Urothelium cell line (cell line): Measurements from ENCODE around the gene PLPPR3.

Experiments
- DNase-seq: peaks from one replicate; pipeline ENCODE4 v3.0.0; 2011; ENCODE audit warnings: low spot score, mixed read lengths
- FAIRE-seq: peaks from 2 replicates; lab custom pipeline; 2011; peaks lifted over from hg19 to GRCh38; lab: Jason Lieb, UNC

Gene PLPPR3

DNA sequence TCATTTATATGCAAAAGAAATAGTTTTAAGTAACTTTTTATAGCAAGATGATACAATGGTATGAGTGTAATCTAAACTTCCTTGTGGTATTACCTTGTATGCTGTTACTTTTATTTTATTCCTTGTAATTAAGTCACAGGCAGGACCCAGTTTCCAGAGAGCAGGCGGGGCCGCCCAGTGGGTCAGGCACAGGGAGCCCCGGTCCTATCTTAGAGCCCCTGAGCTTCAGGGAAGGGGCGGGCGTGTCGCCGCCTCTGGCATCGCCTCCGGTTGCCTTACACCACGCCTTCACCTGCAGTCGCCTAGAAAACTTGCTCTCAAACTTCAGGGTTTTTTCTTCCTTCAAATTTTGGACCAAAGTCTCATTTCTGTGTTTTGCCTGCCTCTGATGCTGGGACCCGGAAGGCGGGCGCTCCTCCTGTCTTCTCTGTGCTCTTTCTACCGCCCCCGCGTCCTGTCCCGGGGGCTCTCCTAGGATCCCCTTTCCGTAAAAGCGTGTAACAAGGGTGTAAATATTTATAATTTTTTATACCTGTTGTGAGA lies 10.2 kb downstream of the PLPPR3 start:
- FAIRE-seq = no peak
- no peak for DNase-seq

DNA sequence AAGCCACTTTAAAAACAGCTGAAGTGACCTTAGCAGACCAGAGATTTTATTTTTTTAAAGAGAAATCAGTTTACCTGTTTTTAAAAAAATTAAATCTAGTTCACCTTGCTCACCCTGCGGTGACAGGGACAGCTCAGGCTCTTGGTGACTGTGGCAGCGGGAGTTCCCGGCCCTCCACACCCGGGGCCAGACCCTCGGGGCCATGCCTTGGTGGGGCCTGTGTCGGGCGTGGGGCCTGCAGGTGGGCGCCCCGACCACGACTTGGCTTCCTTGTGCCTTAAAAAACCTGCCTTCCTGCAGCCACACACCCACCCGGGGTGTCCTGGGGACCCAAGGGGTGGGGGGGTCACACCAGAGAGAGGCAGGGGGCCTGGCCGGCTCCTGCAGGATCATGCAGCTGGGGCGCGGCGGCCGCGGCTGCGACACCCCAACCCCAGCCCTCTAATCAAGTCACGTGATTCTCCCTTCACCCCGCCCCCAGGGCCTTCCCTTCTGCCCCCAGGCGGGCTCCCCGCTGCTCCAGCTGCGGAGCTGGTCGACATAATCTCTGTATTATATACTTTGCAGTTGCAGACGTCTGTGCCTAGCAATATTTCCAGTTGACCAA lies 10.8 kb downstream of the PLPPR3 start:
- DNase-seq (no peak), FAIRE-seq (no peak)

DNA sequence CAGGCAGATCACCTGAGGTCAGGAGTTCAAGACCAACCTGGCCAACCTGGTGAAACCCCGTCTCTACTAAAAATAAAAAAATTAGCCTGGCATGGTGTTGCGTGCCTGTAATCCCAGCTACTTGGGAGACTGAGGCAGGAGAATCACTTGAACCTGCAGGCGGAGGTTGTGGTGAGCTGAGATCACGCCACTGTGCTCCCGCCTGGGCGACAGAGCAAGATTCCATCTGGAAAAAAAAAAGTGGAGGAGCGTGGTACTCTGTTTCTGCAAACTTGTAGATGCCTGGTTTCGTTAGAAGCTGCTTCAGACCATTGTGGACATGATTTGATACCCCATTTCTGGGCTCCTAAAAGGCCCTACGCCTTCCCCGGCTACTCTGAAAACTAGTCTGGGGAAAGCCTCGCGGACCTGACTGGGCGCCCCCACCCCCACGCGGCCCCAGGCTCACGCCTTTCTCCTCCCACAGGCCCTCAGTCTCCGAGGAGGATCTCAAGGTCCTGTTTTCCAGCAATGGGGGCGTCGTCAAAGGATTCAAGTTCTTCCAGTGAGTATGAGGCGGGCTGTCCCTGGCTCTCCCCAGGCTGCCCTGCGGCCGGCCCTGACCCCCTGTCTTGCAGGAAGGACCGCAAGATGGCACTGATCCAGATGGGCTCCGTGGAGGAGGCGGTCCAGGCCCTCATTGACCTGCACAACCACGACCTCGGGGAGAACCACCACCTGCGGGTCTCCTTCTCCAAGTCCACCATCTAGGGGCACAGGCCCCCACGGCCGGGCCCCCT lies 11.5 kb downstream of the PLPPR3 start:
- DNase-seq = no peak
- FAIRE-seq = no peak

DNA sequence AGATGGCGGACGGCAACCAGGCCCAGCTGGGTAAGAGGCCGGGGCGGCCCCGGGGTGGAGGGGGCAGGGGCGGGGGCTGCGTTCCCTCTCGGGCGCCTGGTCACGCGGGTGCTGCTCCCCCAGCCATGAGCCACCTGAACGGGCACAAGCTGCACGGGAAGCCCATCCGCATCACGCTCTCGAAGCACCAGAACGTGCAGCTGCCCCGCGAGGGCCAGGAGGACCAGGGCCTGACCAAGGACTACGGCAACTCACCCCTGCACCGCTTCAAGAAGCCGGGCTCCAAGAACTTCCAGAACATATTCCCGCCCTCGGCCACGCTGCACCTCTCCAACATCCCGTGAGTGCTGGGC lies 13.4 kb downstream of the PLPPR3 start:
- no peak for FAIRE-seq
- no peak for DNase-seq

DNA sequence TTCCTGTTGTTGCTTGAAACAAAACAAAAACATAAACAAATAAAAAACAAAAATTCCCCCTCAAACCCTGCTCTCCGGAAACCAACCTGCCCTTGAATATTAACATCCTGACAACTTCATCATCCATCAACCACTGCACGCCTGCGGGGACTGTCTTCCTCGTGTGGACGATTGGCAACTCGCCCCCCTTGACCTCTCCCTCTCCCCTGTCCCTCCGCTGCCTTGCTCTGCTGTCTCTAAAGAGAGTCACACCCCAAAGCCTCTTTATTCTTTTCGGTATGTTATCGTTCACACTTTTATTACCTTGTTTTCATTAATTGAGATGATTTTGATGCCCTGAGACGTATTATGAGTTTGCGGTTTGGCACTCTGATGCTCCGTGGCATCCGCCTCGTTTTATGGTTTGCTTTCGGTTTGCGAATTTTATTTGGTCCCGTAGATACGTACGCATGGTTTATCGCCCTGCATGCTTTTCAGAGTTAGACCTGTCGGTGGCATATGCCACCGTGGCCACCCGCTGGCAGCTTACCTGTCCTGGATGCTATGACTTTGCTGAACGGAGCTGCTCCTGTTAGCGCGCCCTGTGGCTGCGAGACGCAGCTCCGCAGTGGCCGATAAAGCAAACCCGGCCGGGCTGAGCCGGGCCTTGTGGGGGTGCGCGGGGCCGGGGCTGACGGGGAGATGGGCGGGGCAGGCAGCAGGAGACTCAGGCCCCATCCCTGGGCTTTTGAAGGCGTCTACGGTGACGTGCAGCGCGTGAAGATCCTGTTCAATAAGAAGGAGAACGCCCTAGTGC lies 13.9 kb downstream of the PLPPR3 start:
- DNase-seq (no peak), FAIRE-seq (no peak)

DNA sequence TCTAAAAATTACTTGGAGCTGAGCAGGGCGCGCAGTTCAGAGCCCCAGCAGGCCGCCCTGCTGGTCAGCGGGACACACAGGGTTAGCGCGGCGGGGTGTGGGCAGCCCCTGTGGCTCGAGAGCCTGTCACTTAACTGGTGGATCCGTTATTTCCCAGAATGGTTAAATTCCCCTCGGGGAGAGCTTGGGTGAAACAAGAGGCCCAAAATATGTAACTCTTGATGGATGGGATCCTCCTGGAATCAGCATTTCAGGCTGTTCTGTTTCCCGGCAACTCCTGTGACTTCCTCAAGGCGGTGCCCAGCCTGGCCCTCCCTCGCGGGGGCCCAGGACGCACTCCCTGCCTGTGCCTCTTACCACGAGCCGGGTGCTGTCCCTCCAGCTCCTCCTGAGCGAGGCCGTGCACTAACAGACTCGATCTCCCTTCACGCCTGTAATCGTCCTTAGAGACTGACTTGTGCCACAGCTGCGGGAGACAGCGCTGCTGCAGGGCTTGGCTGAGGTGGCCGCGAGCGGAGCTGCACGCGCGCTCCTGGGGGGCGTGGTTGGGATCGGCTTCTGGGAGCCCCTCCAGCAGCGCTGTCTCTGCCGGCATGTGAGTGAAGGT lies 14.8 kb downstream of the PLPPR3 start:
- no peak for DNase-seq
- no peak for FAIRE-seq

DNA sequence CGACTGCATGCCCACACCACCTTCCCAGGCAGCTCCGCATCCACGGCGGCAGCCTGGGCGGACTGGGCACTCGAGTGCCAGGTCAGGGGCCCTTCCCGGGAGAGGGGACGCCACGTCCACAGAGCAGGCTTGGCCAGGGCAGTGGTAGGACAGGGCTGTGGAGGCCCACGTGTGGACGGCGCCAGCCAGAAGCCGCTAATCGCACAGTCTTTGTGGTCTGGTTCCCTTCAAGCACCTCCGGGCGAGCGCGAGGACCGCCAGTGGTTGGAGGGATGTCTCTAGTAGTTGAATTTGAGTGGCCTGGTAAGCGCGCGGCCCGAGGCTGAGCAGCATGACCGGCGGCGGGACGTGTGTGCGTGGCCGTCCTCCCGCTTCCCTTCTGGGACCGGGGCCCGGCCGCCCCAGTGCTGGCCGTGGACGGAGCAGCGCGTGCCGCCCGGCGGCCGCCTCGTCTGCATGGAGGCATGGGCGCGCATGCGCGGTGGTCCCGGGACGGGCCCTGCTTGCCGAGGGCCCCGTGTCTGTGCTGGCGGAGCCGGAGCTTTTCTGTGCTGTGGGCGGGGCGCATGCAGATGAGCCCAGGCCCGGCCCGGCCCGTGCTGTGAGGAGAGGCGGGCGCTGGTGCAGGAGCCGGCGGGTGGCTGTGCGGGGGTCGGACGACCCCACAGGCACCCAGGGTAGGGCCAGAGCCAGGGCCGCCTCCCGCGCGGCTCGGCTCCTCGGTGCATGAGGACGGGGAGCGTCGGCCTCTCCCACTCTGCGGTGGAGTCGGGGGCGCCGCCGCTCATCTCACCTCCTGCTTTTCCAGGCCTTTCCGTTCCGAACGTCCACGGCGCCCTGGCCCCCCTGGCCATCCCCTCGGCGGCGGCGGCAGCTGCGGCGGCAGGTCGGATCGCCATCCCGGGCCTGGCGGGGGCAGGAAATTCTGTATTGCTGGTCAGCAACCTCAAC lies 15.9 kb downstream of the PLPPR3 start:
- FAIRE-seq (no peak), DNase-seq (no peak)

DNA sequence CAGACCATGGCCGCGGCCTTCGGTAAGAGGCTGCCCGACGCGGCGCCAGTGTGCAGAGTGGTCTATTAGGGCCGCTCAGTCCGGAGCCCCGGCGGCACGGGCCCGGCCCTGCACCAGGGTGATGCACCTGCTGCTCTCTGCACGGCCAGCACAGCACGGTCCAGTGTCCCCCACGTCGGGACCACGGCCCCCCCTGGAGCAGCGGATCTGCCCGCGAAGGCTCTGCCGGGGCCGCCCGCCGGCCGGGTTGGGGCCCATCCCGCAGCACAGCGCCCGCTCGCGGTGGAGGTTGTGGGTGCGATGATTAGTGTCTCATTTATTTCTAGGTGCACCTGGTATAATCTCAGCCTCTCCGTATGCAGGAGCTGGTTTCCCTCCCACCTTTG lies 16.6 kb downstream of the PLPPR3 start:
- DNase-seq = no peak
- FAIRE-seq = no peak

DNA sequence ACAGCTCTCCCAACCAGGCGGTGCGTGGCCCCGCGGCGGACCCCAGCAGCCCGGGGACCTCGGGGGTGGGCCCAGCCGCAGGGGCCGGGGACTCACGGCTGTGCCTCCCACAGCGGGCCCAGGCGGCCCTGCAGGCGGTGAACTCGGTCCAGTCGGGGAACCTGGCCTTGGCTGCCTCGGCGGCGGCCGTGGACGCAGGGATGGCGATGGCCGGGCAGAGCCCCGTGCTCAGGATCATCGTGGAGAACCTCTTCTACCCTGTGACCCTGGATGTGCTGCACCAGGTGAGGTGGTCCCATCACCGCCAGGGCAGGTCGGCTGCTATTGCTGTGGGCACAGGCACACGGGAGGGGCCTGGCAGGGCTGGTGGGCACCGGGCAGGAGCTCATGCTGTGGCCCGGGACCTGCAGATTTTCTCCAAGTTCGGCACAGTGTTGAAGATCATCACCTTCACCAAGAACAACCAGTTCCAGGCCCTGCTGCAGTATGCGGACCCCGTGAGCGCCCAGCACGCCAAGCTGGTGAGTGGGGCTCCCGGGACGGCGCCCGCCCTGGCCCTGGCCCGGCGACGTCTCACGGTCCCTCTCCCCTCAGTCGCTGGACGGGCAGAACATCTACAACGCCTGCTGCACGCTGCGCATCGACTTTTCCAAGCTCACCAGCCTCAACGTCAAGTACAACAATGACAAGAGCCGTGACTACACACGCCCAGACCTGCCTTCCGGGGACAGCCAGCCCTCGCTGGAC lies 17.2 kb downstream of the PLPPR3 start:
- no peak for FAIRE-seq
- no peak for DNase-seq

DNA sequence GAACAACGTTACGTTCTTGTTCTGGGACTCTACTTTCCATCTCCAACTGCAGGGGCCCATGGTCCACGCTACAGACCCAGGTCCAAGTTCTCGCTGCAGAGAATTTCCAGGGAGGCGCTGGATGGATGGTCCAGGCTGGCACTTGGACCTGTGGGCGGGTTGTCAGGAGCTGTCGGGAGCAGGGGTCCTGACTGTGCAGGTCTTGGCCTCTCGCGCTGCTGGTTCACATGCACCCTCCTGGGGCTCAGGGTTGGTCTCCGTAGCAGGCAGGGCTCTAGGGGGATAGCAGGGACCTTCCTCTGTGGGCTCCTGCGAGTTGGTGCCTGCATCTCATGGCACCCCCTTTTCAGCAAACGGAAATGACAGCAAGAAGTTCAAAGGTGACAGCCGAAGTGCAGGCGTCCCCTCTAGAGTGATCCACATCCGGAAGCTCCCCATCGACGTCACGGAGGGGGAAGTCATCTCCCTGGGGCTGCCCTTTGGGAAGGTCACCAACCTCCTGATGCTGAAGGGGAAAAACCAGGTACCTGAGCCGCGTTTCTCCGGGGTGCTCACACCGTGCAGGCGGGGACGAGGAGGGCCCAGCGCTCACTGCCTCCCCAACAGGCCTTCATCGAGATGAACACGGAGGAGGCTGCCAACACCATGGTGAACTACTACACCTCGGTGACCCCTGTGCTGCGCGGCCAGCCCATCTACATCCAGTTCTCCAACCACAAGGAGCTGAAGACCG lies 17.9 kb downstream of the PLPPR3 start:
- no peak for FAIRE-seq
- DNase-seq = no peak

DNA sequence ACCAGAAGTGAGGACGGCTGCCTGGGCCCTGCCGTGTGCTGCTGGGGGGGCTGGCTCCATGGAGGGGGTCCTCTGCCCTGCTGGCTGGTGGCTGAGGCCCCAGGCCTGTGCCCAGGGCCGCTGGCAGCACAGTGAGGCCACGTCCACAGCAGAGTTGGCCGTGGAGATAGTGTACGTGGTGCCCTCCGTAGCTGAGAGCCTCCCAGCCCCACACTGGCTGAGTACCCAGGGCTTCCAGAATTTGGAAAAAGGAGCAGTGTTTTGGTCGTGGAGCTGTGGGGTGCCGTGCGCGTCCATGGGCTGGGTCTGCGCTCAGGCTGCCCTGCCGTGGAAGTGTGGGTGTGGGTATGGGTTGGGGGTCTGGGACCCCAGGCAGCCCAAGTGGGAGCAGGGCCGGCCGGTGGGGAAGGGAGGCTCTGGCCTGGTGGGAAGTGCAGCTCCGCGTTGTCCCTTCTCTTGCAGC lies 18.6 kb downstream of the PLPPR3 start:
- DNase-seq = no peak
- FAIRE-seq = no peak

DNA sequence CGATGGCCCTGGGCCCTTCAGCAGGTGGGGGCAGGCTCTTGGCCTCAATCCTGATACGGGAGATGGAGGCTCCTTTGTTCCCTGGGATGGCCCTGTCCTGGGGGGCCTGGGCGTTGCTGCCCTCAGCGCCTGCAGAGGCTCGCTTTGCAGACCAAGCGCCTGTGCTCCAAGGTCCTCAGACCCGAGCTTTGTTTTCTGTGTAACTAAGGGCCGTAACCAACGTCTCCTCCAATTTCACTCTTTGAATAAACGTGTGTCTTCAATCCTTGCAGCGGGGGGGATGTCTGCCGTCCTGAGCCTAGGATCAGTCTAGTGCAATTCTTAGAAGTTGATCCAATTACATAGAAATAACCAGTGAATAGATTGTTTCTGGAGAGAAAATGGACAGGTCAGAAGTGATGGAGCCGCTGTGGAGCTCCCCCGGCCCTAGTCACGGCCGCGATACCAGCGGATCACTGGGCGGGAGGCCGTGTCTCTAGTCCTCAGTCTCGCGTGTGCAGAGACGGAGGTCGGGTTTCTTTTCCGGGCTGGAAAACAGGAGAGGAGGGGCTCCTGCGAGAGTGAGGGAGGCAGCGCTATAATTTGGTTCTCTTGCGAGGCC lies 19.2 kb downstream of the PLPPR3 start:
- DNase-seq (no peak), FAIRE-seq (no peak)

DNA sequence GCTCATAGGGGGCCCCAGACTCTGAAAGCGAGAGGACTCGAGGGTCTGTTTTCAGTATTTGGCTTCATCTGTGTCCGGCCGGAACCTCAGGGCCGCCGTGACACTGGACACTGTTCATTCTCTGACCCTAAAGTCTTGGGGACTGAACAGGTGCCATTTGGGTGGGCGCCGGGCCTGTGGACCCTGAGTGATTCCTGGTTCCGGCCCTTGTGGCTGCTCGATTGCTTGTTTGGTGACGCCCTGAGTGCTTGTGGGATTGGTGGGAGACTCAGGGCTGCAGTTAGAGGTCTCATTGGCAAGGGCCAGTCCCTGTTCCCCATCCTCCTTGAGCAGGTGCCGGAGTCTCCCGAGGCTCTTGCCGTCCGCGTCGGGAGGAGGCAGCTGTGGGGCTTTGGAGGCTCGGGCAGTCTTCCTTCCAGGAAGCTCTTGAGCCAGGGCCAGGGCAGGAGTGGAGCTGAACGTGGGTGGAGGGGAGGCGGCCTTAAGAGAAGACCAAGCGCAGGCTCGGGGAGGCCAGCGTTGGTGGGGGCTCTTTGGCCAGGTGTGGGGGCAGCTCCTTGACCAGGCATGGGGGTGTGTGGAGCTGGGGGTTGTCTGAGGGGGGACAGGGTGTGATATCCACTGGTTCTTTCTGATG lies 19.8 kb downstream of the PLPPR3 start:
- FAIRE-seq (no peak), DNase-seq (no peak)

DNA sequence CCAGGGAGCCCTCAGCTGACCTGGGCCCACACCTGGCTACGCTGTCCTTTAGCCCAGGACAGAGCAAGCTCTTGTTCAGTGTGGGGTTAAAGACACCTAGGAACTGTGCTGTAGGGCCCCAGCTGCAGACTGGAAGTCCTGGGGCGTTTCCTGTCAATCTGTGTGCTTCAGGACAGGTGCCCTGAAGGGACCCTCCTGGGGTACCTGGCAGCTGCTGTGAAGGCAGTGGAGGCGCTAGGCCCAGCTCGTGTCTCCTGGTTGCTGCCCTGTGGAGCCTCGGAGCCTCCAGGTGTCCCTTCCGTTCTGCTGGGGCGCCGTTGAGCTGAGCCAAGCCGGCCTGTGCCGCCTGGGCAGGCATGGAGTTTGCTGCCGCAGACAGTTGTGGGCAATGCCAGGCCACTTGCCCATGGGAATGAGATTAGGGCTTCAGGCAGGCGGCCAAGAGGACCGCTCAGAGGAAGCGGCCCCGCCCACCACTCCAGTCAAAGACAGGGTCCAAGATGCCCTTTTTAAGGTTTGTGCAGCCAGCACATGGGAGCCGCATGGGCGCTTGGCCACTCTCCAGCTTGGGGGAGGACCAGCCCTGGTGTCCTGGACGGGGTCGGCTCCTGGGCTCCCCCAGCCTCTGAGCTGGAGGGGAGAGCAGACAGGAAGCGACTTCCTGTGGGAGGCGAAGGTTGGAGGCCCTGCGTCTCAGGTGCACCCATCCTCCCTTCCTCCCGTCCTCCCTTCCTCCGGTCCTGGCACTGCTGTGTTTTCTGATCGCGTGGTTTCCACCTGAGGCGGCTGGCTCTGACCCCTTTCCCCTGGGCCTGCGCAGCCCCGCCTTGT lies 20.5 kb downstream of the PLPPR3 start:
- no peak for DNase-seq

DNA sequence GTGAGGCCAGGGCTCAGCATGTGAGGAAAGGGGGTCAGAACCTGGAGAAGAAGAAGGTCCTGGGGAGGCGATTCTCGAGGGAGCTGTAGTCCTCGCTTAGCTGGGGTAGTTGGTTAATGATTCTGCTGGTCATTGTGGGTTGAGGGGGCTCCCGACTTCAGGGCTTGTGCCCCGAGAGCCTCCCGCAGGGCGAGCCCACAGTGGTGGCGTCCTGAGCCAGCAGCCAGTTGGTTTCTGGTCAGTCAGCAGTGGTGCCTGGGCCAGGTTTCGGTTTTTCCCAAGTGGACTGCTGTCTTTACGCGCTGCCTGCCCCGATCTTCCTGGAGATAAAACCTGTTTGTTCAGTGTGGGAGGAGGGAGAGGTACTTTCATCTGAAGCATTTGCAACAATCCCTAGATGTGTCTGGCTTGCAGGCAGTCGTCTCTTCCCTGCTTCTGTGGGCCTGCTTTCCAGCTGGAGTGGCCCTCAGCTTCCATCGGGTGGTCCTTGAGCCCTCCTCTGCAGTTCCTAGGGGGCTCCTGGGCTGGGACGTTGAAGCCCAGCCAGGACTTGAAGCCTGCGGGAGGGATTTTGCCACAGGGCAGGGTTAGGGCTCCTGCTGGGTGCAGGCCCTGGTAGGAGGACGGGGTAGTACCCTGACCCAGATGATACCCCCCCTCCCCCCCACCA lies 21.3 kb downstream of the PLPPR3 start:
- DNase-seq (no peak), FAIRE-seq (no peak)

More for the DNA sequence above, 20.5 kb downstream of the PLPPR3 start:
- no peak for FAIRE-seq

DNA sequence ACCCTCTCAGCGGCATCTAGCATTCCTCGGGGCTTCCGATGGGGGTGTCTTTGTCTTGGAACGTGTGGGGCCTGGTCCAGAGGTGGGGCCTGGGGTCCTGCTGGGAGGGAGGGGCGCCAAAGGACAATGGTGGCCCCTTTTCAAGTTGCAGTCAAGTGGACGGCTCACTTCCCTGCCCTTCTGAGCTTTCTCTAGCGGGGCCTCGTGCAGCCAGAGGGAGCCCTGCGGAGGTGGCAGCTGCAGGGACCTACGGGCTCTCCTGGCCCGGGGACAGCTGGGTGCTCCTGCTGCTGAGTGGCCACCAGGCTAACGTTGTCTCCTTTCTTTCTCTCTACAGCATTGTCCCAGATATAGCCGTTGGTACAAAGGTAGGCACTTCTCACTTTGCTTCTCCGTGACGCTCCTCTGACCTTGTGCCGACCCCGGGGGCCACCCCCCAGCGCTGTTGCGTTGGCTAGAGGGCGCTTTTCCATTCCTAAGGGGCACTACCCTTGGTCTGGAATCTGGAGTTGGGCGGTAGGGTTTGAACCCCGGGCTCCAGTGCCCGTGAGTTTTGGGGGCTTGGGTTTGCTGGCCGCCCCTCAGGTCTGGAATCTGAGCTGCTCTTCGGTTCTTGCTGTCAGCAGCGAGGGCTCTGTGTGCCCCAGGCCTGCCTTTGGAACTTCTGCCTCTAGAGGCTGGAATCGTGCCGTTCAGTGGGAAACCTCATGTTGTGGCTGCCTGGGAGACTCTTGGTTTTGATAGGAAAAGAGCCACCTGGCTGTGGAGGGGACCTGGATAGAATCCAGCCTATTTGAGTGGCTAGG lies 22.5 kb downstream of the PLPPR3 start:
- no peak for FAIRE-seq
- DNase-seq = no peak
